Fibroblast of the conjunctiva (primary cell): ENCODE measurements around the gene CUL1.

Experiments
- DNase-seq: peaks from one replicate; pipeline ENCODE4 v3.0.0-alpha.2; 2010; ENCODE audit warnings: low read depth

Gene CUL1

DNA sequence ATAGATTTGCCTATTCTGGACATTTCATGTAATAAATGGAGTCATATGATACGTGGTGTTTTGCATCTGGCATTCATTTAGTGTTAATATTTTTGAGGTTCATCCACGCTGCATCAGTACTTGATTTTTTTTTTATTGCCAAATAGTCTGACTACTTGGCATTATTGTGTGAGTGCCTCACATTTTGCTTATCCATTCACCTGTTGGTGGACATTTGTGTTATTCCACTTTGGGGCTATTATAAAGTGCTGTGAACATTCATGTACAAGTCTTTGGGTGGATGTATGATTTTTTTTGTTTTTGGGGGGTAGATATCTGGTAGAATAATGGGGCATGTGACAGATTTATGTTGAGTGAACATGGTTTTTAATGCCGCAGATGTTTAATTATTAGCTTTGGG is 19.7 kb downstream of the CUL1 start:
- no peak for DNase-seq

DNA sequence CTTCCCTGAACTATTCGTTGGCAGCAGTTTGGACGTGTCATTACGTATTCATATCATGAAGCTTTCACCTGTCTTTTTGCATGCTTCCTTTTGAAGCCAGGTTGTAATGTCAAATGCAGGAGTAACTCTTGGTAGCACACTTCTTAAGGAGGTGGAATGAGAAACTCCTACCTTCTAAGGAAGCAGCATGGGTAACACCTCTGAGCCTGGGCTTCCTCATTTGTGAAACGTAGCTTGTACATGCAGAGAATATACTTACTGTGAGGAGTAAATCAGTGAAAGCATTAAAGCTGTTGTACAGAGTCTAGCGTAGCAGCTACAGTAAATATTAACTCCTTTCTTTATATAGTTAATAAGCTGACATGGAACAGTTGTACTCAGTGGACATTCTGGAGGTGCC is 21.1 kb downstream of the CUL1 start:
- DNase-seq: no peak

DNA sequence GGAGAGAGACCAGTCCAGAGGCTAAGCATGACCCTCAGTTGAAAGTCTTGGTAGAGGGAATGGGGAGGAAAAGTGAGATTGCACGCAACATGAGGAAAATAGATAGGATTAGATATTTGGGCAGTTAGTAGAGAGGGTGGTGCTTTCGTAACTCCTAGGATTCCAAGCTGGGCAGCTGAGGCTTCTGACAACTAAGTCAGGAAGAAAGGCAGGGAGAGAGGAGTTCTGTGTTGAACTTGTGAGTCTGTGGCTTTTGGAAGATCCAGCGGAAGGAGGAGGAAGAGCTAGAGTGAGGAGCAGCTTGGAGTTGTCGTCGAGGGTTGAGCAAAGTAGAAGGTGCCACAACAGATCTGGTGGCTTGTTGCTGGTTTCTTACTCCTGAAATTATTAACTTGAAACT is 21.8 kb downstream of the CUL1 start:
- no peak for DNase-seq

GRCh38 chr7:148721390-148721789 is 22.7 kb downstream of the CUL1 start:
- no peak for DNase-seq

GRCh38 chr7:148722340-148723165 is 23.9 kb downstream of the CUL1 start:
- no peak for DNase-seq

DNA sequence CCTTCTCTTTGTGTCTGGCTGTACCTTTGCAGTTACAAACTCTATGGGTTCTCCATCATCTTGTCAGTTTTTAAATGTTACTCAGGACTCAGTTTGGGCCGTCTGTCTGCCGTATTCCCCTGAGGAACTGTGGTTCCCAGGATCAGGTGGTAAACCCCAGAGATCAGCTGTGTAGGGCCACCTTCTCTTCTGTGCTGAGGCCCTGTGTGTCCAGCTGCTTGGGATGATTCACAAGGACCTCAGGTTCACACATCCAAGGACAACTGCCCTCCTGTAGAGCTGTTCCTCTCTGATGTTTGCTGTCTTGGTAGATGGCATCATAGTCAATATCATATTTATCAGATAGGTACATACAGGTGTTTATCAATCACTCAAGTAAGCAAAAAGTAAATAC is 24.5 kb downstream of the CUL1 start:
- no peak for DNase-seq

GRCh38 chr7:148723846-148724245 is 25.1 kb downstream of the CUL1 start:
- DNase-seq: no peak

DNA sequence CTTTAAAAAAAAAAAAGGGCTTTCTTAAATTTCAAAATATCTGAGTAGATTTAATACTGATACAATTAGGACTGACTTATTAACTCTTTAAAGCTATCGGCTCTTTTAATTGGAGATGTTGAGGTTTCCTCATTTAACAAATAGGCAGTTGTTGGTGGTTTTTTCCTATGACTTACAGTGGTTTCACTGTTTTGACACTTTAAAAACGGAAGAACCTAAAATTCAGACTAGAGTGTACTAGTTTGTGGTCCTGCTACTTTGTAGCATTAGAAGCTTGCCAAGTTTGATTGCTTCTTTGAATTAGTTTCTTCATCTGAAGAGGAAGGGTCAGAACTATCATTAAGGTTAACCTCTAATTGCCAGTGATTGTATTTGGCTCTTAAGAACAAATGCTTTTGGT is 27.7 kb downstream of the CUL1 start:
- DNase-seq: no peak

GRCh38 chr7:148727501-148728278 is 29.0 kb downstream of the CUL1 start:
- DNase-seq: no peak

GRCh38 chr7:148729984-148730733 is 31.5 kb downstream of the CUL1 start:
- DNase-seq: no peak

DNA sequence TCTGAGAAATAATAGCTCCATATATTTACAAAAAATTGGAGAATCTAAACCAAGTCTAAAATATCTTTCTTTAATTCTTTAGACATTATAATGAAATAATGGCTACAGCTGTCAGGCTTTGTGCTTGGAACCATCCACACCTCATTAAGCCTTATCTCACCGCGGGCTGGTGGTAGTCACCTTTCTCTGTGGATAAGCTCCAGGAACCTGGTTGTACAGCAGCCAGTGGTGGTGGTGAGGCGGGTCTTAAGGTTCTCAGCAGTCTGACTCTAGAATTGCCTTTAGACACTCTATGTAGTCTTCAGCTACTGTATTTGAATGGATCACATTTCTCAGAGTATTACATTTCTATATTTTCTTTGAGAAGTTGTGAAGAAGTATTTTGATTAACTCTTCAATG is 34.2 kb downstream of the CUL1 start:
- DNase-seq: no peak

DNA sequence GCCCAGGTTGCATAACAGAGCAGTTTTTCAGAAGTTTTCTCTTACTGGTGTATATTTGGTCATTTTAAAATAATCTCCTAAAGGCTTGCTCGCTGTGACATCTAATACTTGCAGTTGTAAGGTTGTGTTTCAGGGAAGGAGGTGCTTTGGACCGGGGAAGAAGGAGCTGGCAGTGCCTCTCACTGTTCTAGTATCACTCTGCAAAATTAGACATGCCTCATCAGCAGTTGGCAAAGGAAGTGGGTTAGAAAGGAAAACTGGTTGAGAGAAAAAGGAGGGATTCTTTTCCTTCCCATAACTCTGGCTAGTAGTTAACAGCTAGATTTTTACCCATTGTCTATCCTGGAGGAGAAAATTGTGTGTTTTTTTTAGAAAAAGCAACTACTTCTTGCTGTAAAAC is 34.8 kb downstream of the CUL1 start:
- no peak for DNase-seq

GRCh38 chr7:148735141-148735540 is 36.4 kb downstream of the CUL1 start:
- DNase-seq: no peak

DNA sequence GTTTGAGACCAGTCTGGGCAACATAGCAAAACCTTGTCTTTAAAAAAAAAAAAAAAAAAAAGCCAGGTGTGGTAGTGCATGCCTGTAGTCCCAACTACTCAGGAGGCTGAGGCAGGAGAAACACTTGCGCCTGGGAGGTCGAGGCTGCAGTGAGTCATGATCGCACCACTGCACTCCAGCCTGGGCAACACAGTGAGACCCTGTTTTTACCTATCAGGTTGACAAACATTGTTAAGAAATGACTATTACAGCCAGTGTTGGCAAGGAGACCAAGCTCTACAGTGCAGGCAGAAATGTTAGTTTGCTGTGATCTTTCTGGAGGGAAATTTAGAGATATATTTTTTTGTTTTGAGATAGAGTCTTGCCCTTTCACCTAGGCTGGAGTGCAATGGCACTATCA is 37.3 kb downstream of the CUL1 start:
- no peak for DNase-seq

- DNase-seq: no peak
Measured at GRCh38 chr7:148738737-148739535, 40.2 kb downstream of the CUL1 start.

- DNase-seq: no peak
Measured at GRCh38 chr7:148746135-148746534, 47.4 kb downstream of the CUL1 start.

- no peak for DNase-seq
Measured at GRCh38 chr7:148747274-148747673, 48.6 kb downstream of the CUL1 start.

- no peak for DNase-seq
Measured at GRCh38 chr7:148750442-148751355, 52.0 kb downstream of the CUL1 start.

DNA sequence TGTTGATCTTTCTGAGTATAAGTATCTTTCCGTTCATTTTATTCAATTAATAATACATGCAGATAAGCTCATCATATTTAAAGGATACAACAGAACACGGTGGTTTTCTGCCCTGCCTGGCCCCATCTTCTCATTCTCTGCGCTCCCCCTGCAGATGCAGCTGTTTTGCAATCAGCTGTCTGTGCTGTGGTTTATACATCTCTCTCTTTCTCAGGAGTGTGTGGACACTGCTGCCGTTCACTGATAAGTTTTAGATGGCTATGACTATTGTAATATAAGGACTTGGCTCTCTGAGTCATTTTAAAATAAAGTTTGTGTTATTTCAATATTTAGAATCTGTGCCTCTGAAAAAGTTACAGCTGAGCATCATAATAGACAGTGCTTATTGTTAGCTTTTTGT is 54.5 kb downstream of the CUL1 start:
- DNase-seq: no peak

- no peak for DNase-seq
Measured at GRCh38 chr7:148754912-148755311, 56.2 kb downstream of the CUL1 start.
